CD4-positive, alpha-beta memory T cell (primary cell): ENCODE measurements around the gene CXorf49B. TPM values are rescaled to one million over a fixed set of nuclear protein-coding genes. Genes with fewer than 3 reads are reported as not detected.
"Not testable (repeated sequence)": the region's sequence is repeated elsewhere in the genome, so short reads cannot be mapped to it uniquely, and the experiment has no call there.

ENCODE experiments used
- CTCF ChIA-PET: fragments of 350-600 bp; sonication (Branson Sonifier 250); formaldehyde crosslinking; loops from one replicate; lab custom pipeline; 2021; ENCODE audit warnings: inconsistent platforms; ENCODE audit not compliant: partially characterized antibody; lab: Charles Lee
- POLR2A ChIA-PET: fragments of 350-600 bp; sonication (Branson Sonifier 250); formaldehyde crosslinking; loops from one replicate; lab custom pipeline; 2021; ENCODE audit not compliant: partially characterized antibody; lab: Charles Lee
- DNase-seq, 5 donors: peaks; one replicate each; pipeline versions ENCODE4 v3.0.0 to v3.0.0-alpha.2; 2020 to 2022; ENCODE audit warnings: mixed read lengths in 1 of 5
- H3K27ac ChIP-seq: one replicate; pipeline ENCODE4 v1.7.0; 2013; ENCODE audit warnings: low read depth, low read length
- H3K27me3 ChIP-seq: 2 replicates; pipeline ENCODE4 v1.7.0; 2013; ENCODE audit warnings: mild to moderate bottlenecking, low read length, moderate library complexity; ENCODE audit not compliant: insufficient read depth
- H3K36me3 ChIP-seq: 2 replicates; pipeline ENCODE4 v1.7.0; 2013; ENCODE audit warnings: mild to moderate bottlenecking, low read length, moderate library complexity; ENCODE audit not compliant: insufficient read depth
- H3K4me1 ChIP-seq: 2 replicates; pipeline ENCODE4 v1.7.0; 2013; ENCODE audit warnings: mild to moderate bottlenecking, low read length, moderate library complexity; ENCODE audit not compliant: insufficient read depth
- H3K4me3 ChIP-seq, 2 donors: one replicate each; pipeline ENCODE4 v1.7.0; 2013; ENCODE audit warnings: low read length in 2 of 2, mild to moderate bottlenecking in 1 of 2
- H3K9me3 ChIP-seq, 2 donors: one replicate each; pipeline ENCODE4 v1.7.0; 2013; ENCODE audit warnings: low read length in 2 of 2, control low read depth in 1 of 2; ENCODE audit not compliant: control insufficient read depth in 1 of 2
- H3K27ac Mint-ChIP-seq, 7 donors: one replicate each; pipeline ENCODE4 v1.8.0; 2020 to 2021; ENCODE audit warnings: mixed read lengths in 7 of 7, mild to moderate bottlenecking in 6 of 7, inconsistent platforms in 3 of 7, moderate library complexity in 3 of 7
- H3K27me3 Mint-ChIP-seq, 2 donors: one replicate each; pipeline ENCODE4 v1.8.0; 2020 to 2021; ENCODE audit warnings: mixed read lengths in 2 of 2
- H3K36me3 Mint-ChIP-seq, 2 donors: one replicate each; pipeline ENCODE4 v1.8.0; 2020 to 2021; ENCODE audit warnings: mixed read lengths in 2 of 2, inconsistent platforms in 1 of 2, mild to moderate bottlenecking in 1 of 2
- H3K4me1 Mint-ChIP-seq, 4 donors: one replicate each; pipeline ENCODE4 v1.8.0; 2020 to 2021; ENCODE audit warnings: mixed read lengths in 4 of 4, mild to moderate bottlenecking in 1 of 4
- H3K4me3 Mint-ChIP-seq, 8 donors: one replicate each; pipeline ENCODE4 v1.8.0; 2020 to 2021; ENCODE audit warnings: mixed read lengths in 8 of 8, mild to moderate bottlenecking in 7 of 8, moderate library complexity in 6 of 8, inconsistent platforms in 3 of 8
- H3K9me3 Mint-ChIP-seq, 8 donors: one replicate each; pipeline ENCODE4 v1.8.0; 2020 to 2021; ENCODE audit warnings: mixed read lengths in 8 of 8, mild to moderate bottlenecking in 5 of 8, inconsistent platforms in 3 of 8, moderate library complexity in 1 of 8
- intact Hi-C: fragments of 100-400 bp; cut with micrococcal nuclease; formaldehyde crosslinking; loops from one replicate; pipeline ENCODE4 v1.15.1; 2023
- polyA plus RNA-seq, 2 donors: library from polyadenylated mRNA; unstranded; fragments of 300-500 nt; fragmentation: Illumina TruSeq; gene quantifications; one replicate each; pipeline ENCODE4 v1.2.3, GENCODE V29; 2021
- total RNA-seq, 2 experiments: library from RNA; stranded (reverse); gene quantifications; one replicate each; pipeline ENCODE4 v1.2.3, GENCODE V29; 2021

CXorf49B gene
- total RNA-seq = not detected
- not detected for polyA plus RNA-seq

DNA sequence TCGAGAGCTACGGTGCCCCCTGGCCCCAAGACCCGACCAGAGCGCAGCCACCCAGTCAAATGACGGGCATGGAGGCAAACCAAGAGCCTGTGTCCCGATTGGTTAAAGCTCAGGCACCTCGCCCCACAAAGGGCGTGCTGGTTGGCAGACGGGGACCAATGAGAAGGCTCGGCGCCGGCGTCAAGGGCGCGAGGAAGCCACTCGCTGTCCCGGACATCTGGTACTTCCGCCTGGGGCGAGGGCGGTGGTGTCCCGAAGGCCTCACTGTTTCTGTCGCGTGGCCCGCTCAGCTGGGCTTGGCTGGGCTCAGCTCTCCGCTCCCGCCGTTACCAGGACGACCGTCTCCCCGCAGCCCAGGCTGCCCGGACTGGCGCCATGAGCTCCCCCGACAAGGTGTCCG is at the start of gene CXorf49B:
TSS of gene CXorf49B (plus strand) at position 301 of the 400 bp plus-strand sequence. CDS start at position 376, 75 bp downstream.
- H3K36me3 Mint-ChIP-seq, DNase-seq, H3K9me3 ChIP-seq, H3K4me3 Mint-ChIP-seq, H3K27me3 Mint-ChIP-seq, H3K27me3 ChIP-seq, H3K9me3 Mint-ChIP-seq, POLR2A ChIA-PET, H3K4me3 ChIP-seq, H3K4me1 Mint-ChIP-seq, CTCF ChIA-PET, H3K36me3 ChIP-seq, H3K4me1 ChIP-seq, intact Hi-C loops, H3K27ac ChIP-seq, H3K27ac Mint-ChIP-seq: not testable (repeated sequence)

DNA sequence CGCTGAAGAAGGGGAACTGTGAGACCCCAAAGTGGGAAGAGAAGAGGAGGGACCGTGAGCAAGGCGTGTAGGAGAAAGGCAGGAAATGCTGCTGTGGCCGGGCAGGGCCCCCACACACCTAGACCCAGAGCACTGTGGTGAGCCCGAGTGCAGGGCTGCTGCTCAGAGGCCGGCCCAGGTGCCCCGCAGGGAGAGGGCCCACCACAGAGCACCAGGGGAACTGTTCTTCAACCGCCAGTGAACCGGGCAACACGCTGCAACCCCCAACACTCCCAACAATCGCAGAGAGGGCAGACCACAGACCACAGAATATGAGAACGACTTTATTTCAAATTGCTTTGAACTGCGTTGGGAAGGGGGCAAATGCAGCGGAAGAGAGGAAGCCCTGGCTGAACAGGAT is 49.1 kb upstream of the CXorf49B start:
- CTCF ChIA-PET, H3K4me1 ChIP-seq, H3K27ac Mint-ChIP-seq, H3K36me3 ChIP-seq, H3K4me3 Mint-ChIP-seq, H3K27me3 ChIP-seq, H3K27me3 Mint-ChIP-seq, H3K27ac ChIP-seq, POLR2A ChIA-PET, H3K9me3 ChIP-seq, H3K36me3 Mint-ChIP-seq, DNase-seq, H3K4me1 Mint-ChIP-seq, intact Hi-C loops, H3K9me3 Mint-ChIP-seq, H3K4me3 ChIP-seq: not testable (repeated sequence)

DNA sequence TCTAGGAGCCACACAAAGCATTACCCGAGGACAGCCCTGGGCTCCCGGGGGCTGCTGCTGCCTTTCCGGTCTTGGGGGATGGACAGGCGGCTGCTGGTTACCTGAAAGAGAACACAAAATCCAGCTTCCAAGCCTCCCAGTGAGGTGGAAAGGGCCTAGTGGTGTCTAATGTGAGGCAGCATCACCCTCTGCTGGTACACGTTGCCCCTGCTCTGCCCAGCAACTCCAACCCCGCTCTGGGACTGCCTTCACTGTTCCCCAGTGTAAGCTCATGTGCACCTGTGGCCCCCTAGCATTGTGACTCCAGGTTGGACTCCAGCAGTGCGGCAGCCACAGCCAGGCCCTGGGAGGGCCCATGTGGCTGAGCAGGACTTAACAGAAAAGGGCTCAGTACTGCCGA is 47.6 kb upstream of the CXorf49B start:
- H3K36me3 Mint-ChIP-seq, H3K4me3 Mint-ChIP-seq, H3K9me3 ChIP-seq, H3K27ac ChIP-seq, H3K4me3 ChIP-seq, H3K4me1 Mint-ChIP-seq, intact Hi-C loops, H3K27me3 ChIP-seq, DNase-seq, H3K36me3 ChIP-seq, H3K27ac Mint-ChIP-seq, H3K27me3 Mint-ChIP-seq, H3K4me1 ChIP-seq, POLR2A ChIA-PET, CTCF ChIA-PET, H3K9me3 Mint-ChIP-seq: not testable (repeated sequence)

DNA sequence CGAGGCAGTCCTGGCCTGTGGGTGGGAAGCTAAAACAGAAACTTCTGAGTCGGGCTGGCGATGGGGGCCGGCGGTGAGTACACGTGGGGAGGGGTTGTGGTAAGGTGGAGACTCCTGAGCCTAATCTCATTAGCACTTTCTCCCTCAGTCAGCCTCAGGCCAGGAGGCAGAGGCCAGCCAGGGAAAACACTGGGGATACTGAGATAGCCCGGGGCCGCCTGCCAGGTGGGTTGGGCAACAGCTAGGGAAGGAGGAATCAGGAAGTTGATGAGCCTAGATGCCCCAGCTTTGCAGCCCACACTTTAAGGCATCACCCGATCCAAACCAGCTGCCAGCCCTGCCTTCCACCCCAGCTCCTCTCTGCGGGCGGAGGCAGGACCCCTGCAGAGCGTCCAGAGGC is 46.8 kb upstream of the CXorf49B start:
- CTCF ChIA-PET, intact Hi-C loops: not testable (repeated sequence)

DNA sequence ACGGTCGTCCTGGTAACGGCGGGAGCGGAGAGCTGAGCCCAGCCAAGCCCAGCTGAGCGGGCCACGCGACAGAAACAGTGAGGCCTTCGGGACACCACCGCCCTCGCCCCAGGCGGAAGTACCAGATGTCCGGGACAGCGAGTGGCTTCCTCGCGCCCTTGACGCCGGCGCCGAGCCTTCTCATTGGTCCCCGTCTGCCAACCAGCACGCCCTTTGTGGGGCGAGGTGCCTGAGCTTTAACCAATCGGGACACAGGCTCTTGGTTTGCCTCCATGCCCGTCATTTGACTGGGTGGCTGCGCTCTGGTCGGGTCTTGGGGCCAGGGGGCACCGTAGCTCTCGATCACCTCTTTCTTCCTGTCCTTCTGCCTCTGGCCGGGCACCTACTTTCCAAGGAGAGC is 45.0 kb upstream of the CXorf49B start, which contains the start of gene CXorf49:
TSS of gene CXorf49 (minus strand) at position 101 of the 400 bp plus-strand sequence. CDS start 134 bp downstream, outside the sequence.
- H3K4me1 Mint-ChIP-seq, H3K4me3 ChIP-seq, H3K9me3 ChIP-seq, H3K27me3 Mint-ChIP-seq, H3K9me3 Mint-ChIP-seq, H3K27ac Mint-ChIP-seq, H3K27me3 ChIP-seq, DNase-seq, POLR2A ChIA-PET, intact Hi-C loops, H3K27ac ChIP-seq, CTCF ChIA-PET, H3K36me3 ChIP-seq, H3K4me3 Mint-ChIP-seq, H3K36me3 Mint-ChIP-seq, H3K4me1 ChIP-seq: not testable (repeated sequence)

More for the DNA sequence above, 46.8 kb upstream of the CXorf49B start:
- H3K27ac Mint-ChIP-seq, H3K36me3 ChIP-seq, H3K4me3 Mint-ChIP-seq, H3K9me3 Mint-ChIP-seq, H3K9me3 ChIP-seq, H3K27ac ChIP-seq, H3K27me3 ChIP-seq, POLR2A ChIA-PET, DNase-seq, H3K27me3 Mint-ChIP-seq, H3K4me1 Mint-ChIP-seq, H3K4me1 ChIP-seq, H3K36me3 Mint-ChIP-seq, H3K4me3 ChIP-seq: not testable (repeated sequence)

DNA sequence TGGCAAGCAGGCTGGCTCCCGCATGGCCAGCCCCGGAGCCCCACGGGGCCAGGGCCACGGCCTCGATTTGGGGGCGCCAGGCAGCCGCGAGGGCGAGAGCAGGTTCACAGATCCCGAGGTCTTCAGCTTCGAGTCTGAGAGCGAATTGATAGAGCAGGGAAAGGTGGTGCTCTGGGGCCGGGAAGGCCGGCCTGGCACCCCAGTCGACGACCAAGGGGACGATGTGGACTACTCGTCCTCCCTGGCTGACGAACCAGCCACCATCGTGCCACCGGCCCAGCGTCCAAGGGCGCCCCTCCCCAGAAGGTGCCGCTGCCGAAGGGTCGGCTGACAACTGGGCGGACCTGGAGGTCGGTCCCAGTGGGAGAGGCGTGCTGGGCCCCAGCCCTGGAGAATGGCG is 44.0 kb upstream of the CXorf49B start:
- H3K36me3 ChIP-seq, H3K9me3 ChIP-seq, H3K27ac Mint-ChIP-seq, H3K27ac ChIP-seq, H3K4me1 ChIP-seq, H3K4me3 Mint-ChIP-seq, H3K9me3 Mint-ChIP-seq, POLR2A ChIA-PET, H3K4me1 Mint-ChIP-seq, CTCF ChIA-PET, H3K4me3 ChIP-seq, H3K27me3 ChIP-seq, H3K27me3 Mint-ChIP-seq, intact Hi-C loops, H3K36me3 Mint-ChIP-seq: not testable (repeated sequence)
- DNase-seq = peak in 1 of 5 donors; percentile 0

DNA sequence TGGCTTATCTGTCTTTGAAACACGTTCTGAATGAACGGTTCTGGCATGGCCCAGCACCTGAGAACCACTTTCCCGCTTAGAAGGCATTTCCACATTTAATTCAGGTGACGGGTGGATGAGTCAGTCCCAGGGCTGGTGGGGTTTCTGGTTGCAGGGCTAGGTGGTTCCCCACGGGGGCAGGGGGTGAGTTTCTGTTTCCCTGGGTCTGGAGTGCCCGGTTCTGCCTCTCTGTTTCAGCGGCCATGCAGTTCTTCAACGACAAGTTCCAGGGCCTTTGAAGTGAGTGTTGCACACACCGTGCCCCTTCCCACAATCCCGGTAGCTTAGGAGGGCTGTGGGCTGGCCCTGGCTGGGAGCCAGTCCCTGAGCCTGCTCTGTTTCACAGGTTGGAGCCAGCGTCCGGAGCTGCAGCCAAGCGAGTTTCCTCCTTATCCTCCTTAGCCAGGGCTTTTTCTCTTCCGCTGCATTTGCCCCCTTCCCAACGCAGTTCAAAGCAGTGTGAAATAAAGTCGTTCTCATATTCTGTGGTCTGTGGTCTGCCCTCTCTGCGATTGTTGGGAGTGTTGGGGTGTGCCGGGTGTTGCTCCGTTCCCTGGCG is 42.8 kb upstream of the CXorf49B start:
- H3K27me3 Mint-ChIP-seq, H3K9me3 Mint-ChIP-seq, H3K36me3 Mint-ChIP-seq, H3K27ac ChIP-seq, H3K9me3 ChIP-seq, H3K4me1 Mint-ChIP-seq, H3K4me3 Mint-ChIP-seq, POLR2A ChIA-PET, H3K4me3 ChIP-seq, DNase-seq, intact Hi-C loops, CTCF ChIA-PET, H3K27me3 ChIP-seq, H3K27ac Mint-ChIP-seq, H3K36me3 ChIP-seq, H3K4me1 ChIP-seq: not testable (repeated sequence)
